ENCODE measurements around the gene CHD3. TPM values are rescaled to one million over a fixed set of nuclear protein-coding genes. Genes with fewer than 3 reads are reported as not detected.

CHD3 gene
- total and polyA plus RNA-seq, 2 donors (not counting 3 experiments of a cell fraction or from before 2014, with no cell fraction given): 102 to 185 TPM

DNA sequence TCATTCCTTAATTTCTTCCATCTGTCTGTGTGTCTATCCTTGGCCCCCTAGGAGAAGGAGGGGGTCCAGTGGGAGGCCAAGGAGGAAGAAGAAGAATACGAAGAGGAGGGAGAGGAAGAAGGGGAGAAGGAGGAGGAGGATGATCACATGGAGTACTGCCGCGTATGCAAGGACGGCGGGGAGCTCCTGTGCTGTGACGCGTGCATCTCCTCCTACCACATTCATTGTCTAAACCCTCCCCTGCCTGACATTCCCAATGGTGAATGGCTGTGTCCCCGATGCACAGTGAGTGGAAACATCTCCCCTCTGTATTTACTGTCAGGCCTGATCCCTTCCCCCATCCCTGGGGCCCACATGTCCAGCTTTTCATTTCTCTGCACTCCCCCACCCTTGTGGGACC, 6.3 kb downstream of the CHD3 start:
- dilution Hi-C loops (cut with MboI; ENCODE audit: extremely low pct_ligation_motif_present, low sequenced_read_pairs) (no loop called here), intact Hi-C loops (cut with micrococcal nuclease) (no loop called here)
- H3K4me2 ChIP-seq (ENCODE audit: insufficient read depth, low read length): no peak overlapping the region
- no peaks in the 10 kb centered on the region for H3K27me3 ChIP-seq (ENCODE audit: control insufficient read depth in 2 of 2, insufficient read depth in 2 of 2, low read length in 2 of 2)
- no peak for FAIRE-seq
- ChIA-PET POLR2A (no interaction called here), CTCF (interaction anchor here (1.0 to 7.1 kb wide), 2 partner anchors 32 to 151 kb away, joined by 3 to 58 read pairs; no protein-coding TSS in a partner anchor)
- H3K4me3 ChIP-seq (replicated peaks in 1 of 3; ENCODE audit: insufficient read depth in 1 of 3, low read depth in 1 of 3, low read length in 3 of 3): no peak overlapping the region
- DNase-seq (ENCODE audit: low read depth, low spot score): no peak
- no TSS peak for BruUV-seq (replicated peaks)
- peaks cover 2% of the 10 kb centered on the region for H3K79me2 ChIP-seq (ENCODE audit: control insufficient read depth, insufficient read depth, low read length)
- no peaks in the 10 kb centered on the region for H3K9me1 ChIP-seq (replicated peaks; ENCODE audit: control insufficient read depth, extremely low read depth, insufficient read depth, low read length)
- no peak overlapping the region for H2AFZ ChIP-seq (ENCODE audit: low read depth, low read length)
- no peak overlapping the region for H3K27ac ChIP-seq (ENCODE audit: insufficient read depth, low read depth, low read length)
- no peak for TF ChIP-seq JUN (IDR thresholded peaks at IDR 0.05; ENCODE audit: borderline replicate concordance, insufficient read depth, insufficient read length, low read depth)
- no peaks in the 10 kb centered on the region for H4K20me1 ChIP-seq (replicated peaks; ENCODE audit: control insufficient read depth, extremely low read depth, insufficient read depth, low read length)
- peaks cover under 1% of the 10 kb centered on the region for H3K4me1 ChIP-seq (ENCODE audit: control insufficient read depth, extremely low read depth, insufficient read depth, low read length)
- H3K9ac ChIP-seq (replicated peaks; ENCODE audit: extremely low read depth, insufficient read depth, low read length): no peak overlapping the region
- H3K9me3 ChIP-seq (replicated peaks; ENCODE audit: control insufficient read depth, insufficient read depth, low read length): no peaks in the 10 kb centered on the region
- peaks cover 49 to 63% of the 10 kb centered on the region in 2 experiments for H3K36me3 ChIP-seq (ENCODE audit: control insufficient read depth in 2 of 2, extremely low read depth in 1 of 2, insufficient read depth in 2 of 2, low read length in 2 of 2)

DNA sequence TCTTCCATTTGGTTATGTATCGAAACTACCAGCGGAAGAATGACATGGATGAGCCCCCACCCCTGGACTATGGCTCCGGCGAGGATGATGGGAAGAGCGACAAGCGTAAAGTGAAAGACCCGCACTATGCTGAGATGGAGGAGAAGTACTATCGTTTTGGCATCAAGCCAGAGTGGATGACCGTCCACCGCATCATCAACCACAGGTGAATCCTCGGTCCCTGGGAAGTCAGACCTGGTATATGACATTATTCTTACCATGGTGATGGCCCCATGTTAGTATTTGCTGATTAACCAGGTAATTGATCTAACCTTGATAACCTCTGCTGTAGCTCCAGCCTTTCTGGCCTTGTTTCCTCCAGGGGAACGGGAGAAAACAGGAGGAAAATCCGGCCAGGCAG, 8.5 kb downstream of the CHD3 start:
- dilution Hi-C loops (cut with MboI; ENCODE audit: extremely low pct_ligation_motif_present, low sequenced_read_pairs): no loop called here
- POLR2A ChIA-PET: no interaction called here

More for the DNA sequence above, 8.5 kb downstream of the CHD3 start:
- no peaks in the 10 kb centered on the region for H3K27me3 ChIP-seq (ENCODE audit: control insufficient read depth in 2 of 2, insufficient read depth in 2 of 2, low read length in 2 of 2)
- intact Hi-C loops (cut with micrococcal nuclease): loop anchor here (1.0 kb wide), 1 partner anchor 35 kb away; no protein-coding TSS in a partner anchor
- H3K9me3 ChIP-seq (replicated peaks; ENCODE audit: control insufficient read depth, insufficient read depth, low read length): no peaks in the 10 kb centered on the region
- H3K9me1 ChIP-seq (replicated peaks; ENCODE audit: control insufficient read depth, extremely low read depth, insufficient read depth, low read length): no peaks in the 10 kb centered on the region
- no peak for TF ChIP-seq POLR2AphosphoS5 (IDR thresholded peaks at IDR 0.05; ENCODE audit: insufficient read depth, low read depth, low read length)
- TF ChIP-seq POLR2A (IDR thresholded peaks at IDR 0.05; ENCODE audit: low read depth, low read length): no peak
- TF ChIP-seq JUN (IDR thresholded peaks at IDR 0.05; ENCODE audit: borderline replicate concordance, insufficient read depth, insufficient read length, low read depth): no peak
- no peak for TF ChIP-seq MYC (IDR thresholded peaks at IDR 0.05; ENCODE audit: low read depth, low read length)
- TF ChIP-seq GATA2 (IDR thresholded peaks at IDR 0.05; ENCODE audit: insufficient read depth, insufficient read length, low read depth, low read length): no peak
- no peak for TF ChIP-seq FOS (IDR thresholded peaks at IDR 0.05; ENCODE audit: borderline replicate concordance, insufficient read depth, low read length)
- H4K20me1 ChIP-seq (replicated peaks; ENCODE audit: control insufficient read depth, extremely low read depth, insufficient read depth, low read length): no peaks in the 10 kb centered on the region
- H3K27ac ChIP-seq (ENCODE audit: insufficient read depth, low read depth, low read length): no peak overlapping the region
- no peak overlapping the region for H3K9ac ChIP-seq (replicated peaks; ENCODE audit: extremely low read depth, insufficient read depth, low read length)
- no peak overlapping the region for H3K4me3 ChIP-seq (replicated peaks in 1 of 3; ENCODE audit: insufficient read depth in 1 of 3, low read depth in 1 of 3, low read length in 3 of 3)
- BruUV-seq (replicated peaks): no TSS peak
- FAIRE-seq (no peak), DNase-seq (ENCODE audit: low read depth, low spot score) (no peak)
- H3K4me1 ChIP-seq (ENCODE audit: control insufficient read depth, extremely low read depth, insufficient read depth, low read length): no peaks in the 10 kb centered on the region
- no peak overlapping the region for H3K4me2 ChIP-seq (ENCODE audit: insufficient read depth, low read length)
- no peak overlapping the region for H2AFZ ChIP-seq (ENCODE audit: low read depth, low read length)
- CTCF ChIA-PET: interaction anchor here (0.6 to 7.1 kb wide), 7 partner anchors 13 to 93 kb away, joined by 3 to 58 read pairs (median 3); no protein-coding TSS in a partner anchor
- peaks cover 43 to 67% of the 10 kb centered on the region in 2 experiments for H3K36me3 ChIP-seq (ENCODE audit: control insufficient read depth in 2 of 2, extremely low read depth in 1 of 2, insufficient read depth in 2 of 2, low read length in 2 of 2)
- H3K79me2 ChIP-seq (ENCODE audit: control insufficient read depth, insufficient read depth, low read length): no peaks in the 10 kb centered on the region
